NCI-H1694 treated with DMSO at 0.1 percent for 48 hours (cell line): ENCODE results near the gene GCSAML.
"Not testable (repeated sequence)": the region's sequence is repeated elsewhere in the genome, so short reads cannot be mapped to it uniquely, and the experiment has no call there.

Experiments
- DNase-seq: peaks from one replicate; lab custom pipeline; 2025; lab: John Stamatoyannopoulos, UW

The GCSAML gene

DNA sequence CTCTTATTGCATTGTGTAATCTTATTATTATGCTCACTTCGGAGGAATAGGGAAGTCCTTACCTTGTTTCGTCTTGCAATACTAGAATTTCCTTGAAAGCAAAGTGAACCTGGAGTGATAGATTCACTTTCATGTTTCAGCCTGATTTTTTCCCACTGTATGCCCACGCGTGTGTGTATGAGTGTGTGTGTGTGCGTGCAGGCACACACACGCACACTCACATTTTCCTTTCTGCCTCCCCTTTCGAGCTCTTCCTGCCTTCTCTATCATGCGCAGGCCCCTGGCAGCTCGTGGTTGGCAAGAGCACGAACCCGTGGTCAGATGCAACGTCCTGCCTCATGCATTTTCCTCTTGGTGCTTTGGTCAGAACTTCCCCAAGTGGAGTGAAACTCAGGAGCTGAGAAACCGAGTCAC is at the start of gene GCSAML:
TSS of gene GCSAML (plus strand) at position 366 of the 414 bp plus-strand sequence. CDS start 58 bp downstream, outside the sequence.
- DNase-seq, result no peak

- DNase-seq, result no peak
Measured at GRCh38 chr1:247500865-247501264, 48.1 kb upstream of the GCSAML start.

- DNase-seq, result no peak
Measured at GRCh38 chr1:247506831-247507230, 42.1 kb upstream of the GCSAML start.

DNA sequence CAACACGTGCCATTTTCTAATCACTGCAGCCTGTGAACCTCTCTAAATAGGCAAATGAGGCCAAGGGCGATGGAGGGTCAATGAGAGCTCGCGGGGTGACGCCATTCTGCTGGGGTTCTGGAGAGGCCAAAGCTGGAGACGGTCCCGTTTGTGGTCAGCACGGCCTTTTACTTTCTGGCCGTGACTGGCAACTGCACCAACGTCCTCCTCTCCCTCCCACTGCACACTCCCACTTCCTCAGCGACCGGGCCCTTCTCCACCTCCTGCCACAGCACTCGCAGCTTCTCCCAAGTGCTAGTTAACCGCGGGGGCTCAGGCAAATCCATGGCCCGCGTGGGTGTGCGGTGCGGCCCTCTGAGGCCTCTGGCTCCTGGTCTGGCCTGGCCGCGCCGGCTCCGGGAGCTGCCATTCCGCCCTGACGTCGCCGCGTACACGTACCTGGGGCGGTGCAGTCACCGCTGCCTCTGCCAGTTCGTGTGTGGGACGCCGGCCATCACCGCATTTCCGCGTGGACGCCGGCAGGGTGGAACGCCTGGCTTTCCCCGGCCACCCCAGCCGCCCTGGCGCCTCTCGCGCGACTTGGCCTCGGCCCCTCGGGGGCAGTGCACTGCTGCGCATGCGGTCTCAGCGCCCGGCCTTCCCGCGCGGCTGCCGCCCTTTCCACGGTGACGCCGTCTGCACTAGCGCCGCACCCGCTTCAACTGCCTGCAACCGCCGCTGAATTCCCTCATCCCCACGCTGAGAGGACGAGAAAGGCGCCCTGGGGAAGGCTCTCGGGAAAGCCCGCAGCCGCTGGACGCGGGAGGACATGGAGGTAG is 30.9 kb upstream of the GCSAML start:
- DNase-seq, result no peak

GRCh38 chr1:247518613-247518891 is 30.4 kb upstream of the GCSAML start:
- DNase-seq, result no peak

GRCh38 chr1:247521886-247522285 is 27.0 kb upstream of the GCSAML start:
- DNase-seq, result not testable (repeated sequence)

- DNase-seq, result no peak
Measured at GRCh38 chr1:247528812-247529474, 20.0 kb upstream of the GCSAML start.

DNA sequence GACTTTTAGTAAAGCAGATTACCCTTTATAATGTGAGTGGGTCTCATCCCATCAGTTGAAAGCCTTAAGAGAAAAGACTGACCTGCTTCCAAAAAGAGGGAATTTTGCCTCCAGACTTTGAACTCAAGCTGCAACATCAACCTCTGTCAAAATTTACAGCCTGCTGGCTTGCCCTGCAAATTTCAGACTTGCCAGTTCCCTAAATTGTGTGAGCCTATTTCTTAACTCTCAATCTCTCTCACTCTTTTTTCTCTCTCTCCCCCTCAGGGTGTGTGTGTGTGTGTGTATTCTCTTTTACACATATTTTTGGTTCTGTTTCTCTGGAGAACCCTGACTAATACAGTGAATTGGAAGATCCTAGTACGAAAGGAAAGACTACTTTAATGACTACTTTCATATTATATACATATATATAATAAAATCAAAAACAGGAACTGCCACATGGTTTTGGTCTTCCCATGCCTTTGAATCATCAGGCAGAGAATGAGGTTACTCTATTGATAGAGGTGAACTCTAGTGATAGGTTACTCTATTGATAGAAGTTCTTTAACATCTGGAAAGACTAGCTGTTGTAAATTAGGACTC is 19.1 kb upstream of the GCSAML start:
- no peak for DNase-seq

- no peak for DNase-seq
Measured at GRCh38 chr1:247530785-247531184, 18.1 kb upstream of the GCSAML start.

DNA sequence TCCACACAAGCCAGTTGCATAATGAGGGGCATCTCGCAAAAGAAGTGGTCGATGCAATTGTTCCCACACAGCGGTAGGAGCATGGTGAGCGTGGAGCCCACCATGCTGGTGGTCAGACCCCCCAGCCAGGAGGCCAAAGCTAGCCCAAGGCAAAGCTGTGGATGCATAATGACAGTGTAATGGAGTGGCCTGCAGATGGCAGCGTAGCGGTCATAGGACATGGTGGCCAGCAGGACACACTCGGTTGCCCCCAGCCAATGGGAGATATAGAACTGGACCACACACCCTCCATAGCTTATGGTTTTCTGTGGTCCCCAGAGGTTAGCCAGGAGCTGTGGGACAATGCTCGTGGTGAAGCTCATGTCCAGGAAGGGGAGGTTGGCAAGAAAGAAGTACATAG is 17.0 kb upstream of the GCSAML start:
- no peak for DNase-seq

DNA sequence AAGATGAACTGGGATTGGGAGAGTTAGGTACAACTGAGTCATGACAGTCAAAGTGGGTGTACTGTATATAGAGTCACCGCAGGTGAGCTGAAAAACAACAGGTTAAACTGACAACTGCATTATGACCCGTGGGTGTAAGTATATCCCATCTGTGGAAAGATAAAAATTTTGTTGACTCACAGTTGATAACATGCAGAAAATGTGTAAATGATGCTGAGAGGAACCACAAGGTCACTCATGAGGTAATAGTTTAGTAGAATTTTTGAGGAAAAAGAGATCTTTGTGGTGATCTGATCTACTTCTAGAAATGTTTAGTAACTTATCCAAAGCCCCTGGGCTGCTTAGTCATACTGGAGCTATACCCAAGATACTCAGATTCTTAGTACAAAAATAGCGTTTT is 13.5 kb upstream of the GCSAML start:
- DNase-seq, result no peak

- DNase-seq, result no peak
Measured at GRCh38 chr1:247536340-247536739, 12.6 kb upstream of the GCSAML start, which contains the start of gene OR2C3. Gene OR2C3 (minus strand): TSS chr1:247536440. CDS start chr1:247532511, 3,929 bp downstream.

- no peak for DNase-seq
Measured at GRCh38 chr1:247538561-247538960, 10.4 kb upstream of the GCSAML start.

GRCh38 chr1:247539215-247539614 is 9.7 kb upstream of the GCSAML start:
- no peak for DNase-seq

GRCh38 chr1:247540581-247540980 is 8.4 kb upstream of the GCSAML start:
- no peak for DNase-seq

- DNase-seq, result no peak
Measured at GRCh38 chr1:247542811-247543210, 6.1 kb upstream of the GCSAML start.

GRCh38 chr1:247548092-247548491 is 842 bp upstream of the GCSAML start:
- DNase-seq, result no peak

- no peak for DNase-seq
Measured at GRCh38 chr1:247551721-247552120, 2.8 kb downstream of the GCSAML start.

GRCh38 chr1:247552231-247552630 is 3.3 kb downstream of the GCSAML start:
- DNase-seq, result no peak

GRCh38 chr1:247557926-247558674 is 9.2 kb downstream of the GCSAML start:
- DNase-seq, result no peak

DNA sequence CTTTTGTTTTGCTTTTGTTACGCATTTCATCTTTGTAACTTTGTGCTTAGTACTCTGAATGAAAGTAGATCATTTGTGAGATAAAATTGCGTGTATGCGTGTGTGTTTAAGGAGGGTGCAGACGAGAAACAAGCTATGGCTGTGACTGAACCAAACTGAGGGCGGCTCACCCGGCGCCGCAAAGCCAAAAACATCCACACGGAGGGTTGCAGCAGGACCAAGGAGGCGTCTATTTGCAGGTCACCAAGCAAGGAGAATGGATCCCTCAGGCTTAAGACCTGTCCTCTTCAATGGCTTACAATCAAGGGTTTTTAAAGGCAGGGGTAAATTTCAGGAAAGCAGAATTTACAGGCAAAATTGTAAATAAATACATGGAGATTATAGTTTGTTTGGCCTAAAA is 12.8 kb downstream of the GCSAML start:
- DNase-seq, result no peak

GRCh38 chr1:247562198-247562597 is 13.3 kb downstream of the GCSAML start:
- no peak for DNase-seq

- no peak for DNase-seq
Measured at GRCh38 chr1:247574236-247574635, 25.3 kb downstream of the GCSAML start.
